SK-N-SH (cell line): ENCODE data around the gene MTCL1.

Experiments
- CHD2 ChIP-seq: fragments of 150-350 bp; IDR thresholded peaks from 2 replicates; pipeline ENCODE4 v1.6.1; 2018; ENCODE audit warnings: low read length; ENCODE audit not compliant: partially characterized antibody
- EP300 ChIP-seq, 2 experiments: IDR thresholded peaks; 2 replicates each; pipeline versions ENCODE4 v1.4.0 to v1.6.1; 2012; ENCODE audit warnings: borderline replicate concordance in 1 of 2, low read depth in 1 of 2, low read length in 1 of 2
- EZH2phosphoT487 ChIP-seq: fragments of 200-600 bp; sonication (generic); IDR thresholded peaks from 2 replicates; pipeline ENCODE4 v1.6.1; 2017; ENCODE audit warnings: low read depth, mixed run types, mild to moderate bottlenecking, antibody characterized with exemption, moderate library complexity, borderline replicate concordance
- MEF2A ChIP-seq: IDR thresholded peaks from 2 replicates; pipeline ENCODE4 v1.4.0; 2012; ENCODE audit warnings: low read depth, borderline replicate concordance
- NRF1 ChIP-seq: IDR thresholded peaks from 2 replicates; pipeline ENCODE4 v1.6.1; 2012; ENCODE audit warnings: low read depth, mild to moderate bottlenecking, low read length
- POLR2AphosphoS5 ChIP-seq: IDR thresholded peaks from 2 replicates; pipeline ENCODE4 v1.6.1; 2012; ENCODE audit warnings: low read depth, low read length
- SMC3 ChIP-seq: IDR thresholded peaks from 2 replicates; pipeline ENCODE4 v1.6.1; 2012; ENCODE audit warnings: low read depth, low read length, improper control_type of control experiment
- YY1 ChIP-seq: IDR thresholded peaks from 2 replicates; pipeline ENCODE4 v1.4.0; 2012; ENCODE audit warnings: low read depth, mild to moderate bottlenecking
- TF ChIP-seq, protein P1 (sequence below): fragments of 200-600 bp; sonication (generic); IDR thresholded peaks from 2 replicates; pipeline ENCODE4 v1.6.1; 2017; ENCODE audit warnings: antibody characterized with exemption, mild to moderate bottlenecking, moderate library complexity
- TF ChIP-seq, protein P2 (sequence below): IDR thresholded peaks from 2 replicates; pipeline ENCODE4 v1.4.0; 2012; ENCODE audit warnings: low read depth

DNA sequence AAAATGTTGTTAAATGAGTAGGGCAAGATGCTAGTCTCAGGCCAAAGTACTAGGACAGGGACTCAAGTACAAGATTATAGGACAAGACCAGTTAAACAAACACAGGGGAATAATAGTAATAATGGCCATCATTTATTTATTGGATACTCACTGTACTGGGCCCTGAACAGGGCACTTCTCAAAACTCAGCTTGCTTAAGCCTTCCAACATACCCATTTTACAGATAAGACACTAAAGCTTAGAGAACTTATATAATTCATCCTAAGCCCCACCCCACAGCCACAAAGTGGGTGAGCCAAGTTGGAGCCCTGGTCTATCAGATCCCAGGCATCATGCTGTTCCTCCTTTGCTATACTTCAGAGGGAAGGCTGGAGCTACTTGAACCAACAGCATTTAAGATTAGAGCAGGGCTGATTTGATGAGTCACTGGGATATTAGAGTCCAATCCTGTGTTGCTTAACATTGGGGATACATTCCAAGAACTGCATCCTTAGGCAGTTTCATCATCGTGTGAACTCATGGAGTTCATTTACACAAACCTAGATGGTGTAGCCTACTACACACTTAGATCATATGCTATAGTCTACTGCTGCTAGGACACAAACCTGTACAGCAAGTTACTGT lies 153.6 kb downstream of the MTCL1 start:
- TF ChIP-seq, protein P1, sequence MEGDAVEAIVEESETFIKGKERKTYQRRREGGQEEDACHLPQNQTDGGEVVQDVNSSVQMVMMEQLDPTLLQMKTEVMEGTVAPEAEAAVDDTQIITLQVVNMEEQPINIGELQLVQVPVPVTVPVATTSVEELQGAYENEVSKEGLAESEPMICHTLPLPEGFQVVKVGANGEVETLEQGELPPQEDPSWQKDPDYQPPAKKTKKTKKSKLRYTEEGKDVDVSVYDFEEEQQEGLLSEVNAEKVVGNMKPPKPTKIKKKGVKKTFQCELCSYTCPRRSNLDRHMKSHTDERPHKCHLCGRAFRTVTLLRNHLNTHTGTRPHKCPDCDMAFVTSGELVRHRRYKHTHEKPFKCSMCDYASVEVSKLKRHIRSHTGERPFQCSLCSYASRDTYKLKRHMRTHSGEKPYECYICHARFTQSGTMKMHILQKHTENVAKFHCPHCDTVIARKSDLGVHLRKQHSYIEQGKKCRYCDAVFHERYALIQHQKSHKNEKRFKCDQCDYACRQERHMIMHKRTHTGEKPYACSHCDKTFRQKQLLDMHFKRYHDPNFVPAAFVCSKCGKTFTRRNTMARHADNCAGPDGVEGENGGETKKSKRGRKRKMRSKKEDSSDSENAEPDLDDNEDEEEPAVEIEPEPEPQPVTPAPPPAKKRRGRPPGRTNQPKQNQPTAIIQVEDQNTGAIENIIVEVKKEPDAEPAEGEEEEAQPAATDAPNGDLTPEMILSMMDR, result no peak
- no peak for TF ChIP-seq SMC3
- no peak for TF ChIP-seq EZH2phosphoT487
- TF ChIP-seq EP300 (IDR thresholded peaks at IDR 0.05; ENCODE audit: borderline replicate concordance in 1 of 2, low read depth in 1 of 2, low read length in 1 of 2), result no peak
- TF ChIP-seq CHD2, result no peak
- no peak for TF ChIP-seq POLR2AphosphoS5
- TF ChIP-seq NRF1, result no peak
- TF ChIP-seq, protein P2, sequence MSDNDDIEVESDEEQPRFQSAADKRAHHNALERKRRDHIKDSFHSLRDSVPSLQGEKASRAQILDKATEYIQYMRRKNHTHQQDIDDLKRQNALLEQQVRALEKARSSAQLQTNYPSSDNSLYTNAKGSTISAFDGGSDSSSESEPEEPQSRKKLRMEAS, result no peak
- TF ChIP-seq MEF2A, result no peak
- no peak for TF ChIP-seq YY1
